HG03558 (cell line): ENCODE data around the gene GRIP1.

Source experiments
- ATAC-seq: cut with Tn5 transposase; IDR thresholded peaks from one replicate; pipeline ENCODE4 v1.9.1; 2021; ENCODE audit warnings: moderate number of reproducible peaks; ENCODE audit not compliant: unreplicated experiment; ENCODE audit errors: extremely low read depth

Gene GRIP1

DNA sequence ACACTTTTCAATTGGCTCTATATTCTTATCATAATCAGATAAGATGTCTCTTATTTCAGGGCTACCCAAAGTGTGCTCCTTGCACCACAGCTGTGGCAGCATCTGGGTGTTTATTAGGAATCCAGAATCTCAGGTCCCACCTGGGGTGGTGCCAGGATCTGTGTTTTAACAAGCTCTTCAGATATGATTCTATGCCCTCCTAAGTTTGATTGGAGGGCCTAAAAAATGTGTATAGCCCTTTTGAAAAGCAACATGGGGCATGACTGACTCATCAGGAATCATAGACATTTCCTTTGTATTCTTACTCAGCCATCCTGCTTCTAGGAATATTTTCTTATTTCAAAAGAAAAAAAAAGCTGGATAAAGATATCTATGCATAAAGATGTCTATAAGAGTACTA, 273.5 kb downstream of the GRIP1 start:
- ATAC-seq, result no peak

DNA sequence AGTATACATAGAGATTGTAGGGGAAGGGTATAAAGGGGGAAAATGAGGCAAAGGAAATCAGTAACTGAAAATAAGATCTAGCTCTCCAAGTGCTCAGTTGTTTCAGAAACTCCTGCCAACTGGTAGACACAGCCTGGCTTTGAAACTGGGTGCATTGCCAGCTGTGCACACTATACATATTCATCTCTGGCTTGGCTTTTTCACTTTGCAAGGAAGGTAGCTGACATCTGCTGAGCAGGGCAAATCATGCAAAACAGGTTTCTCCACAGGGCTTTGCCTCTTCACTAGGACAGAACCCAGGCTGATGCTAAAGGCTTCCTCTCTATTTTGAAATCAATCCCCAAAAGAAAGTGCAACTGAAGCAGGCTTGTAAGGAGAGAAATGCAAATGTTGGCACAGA, 275.1 kb downstream of the GRIP1 start:
- peak; percentile 49 for ATAC-seq

DNA sequence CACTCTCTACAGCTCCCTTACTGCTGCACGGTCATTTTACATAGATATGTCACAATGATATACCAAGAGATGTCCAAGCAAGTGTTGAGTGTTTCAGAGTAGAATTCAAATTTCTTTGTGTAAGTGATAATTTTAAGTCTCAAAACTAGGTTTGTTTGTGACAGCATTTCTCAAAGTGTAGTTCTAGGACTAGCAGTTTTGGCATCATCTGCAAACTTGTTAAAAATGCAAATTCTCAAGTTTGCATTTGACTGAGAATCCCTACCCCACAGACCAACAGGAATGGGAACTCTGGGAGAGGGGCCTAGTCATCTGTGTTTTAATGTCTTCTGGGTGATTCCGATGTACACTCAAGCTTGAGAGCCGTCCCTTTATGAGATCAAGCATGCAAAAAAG, 279.0 kb downstream of the GRIP1 start:
- ATAC-seq, result no peak

DNA sequence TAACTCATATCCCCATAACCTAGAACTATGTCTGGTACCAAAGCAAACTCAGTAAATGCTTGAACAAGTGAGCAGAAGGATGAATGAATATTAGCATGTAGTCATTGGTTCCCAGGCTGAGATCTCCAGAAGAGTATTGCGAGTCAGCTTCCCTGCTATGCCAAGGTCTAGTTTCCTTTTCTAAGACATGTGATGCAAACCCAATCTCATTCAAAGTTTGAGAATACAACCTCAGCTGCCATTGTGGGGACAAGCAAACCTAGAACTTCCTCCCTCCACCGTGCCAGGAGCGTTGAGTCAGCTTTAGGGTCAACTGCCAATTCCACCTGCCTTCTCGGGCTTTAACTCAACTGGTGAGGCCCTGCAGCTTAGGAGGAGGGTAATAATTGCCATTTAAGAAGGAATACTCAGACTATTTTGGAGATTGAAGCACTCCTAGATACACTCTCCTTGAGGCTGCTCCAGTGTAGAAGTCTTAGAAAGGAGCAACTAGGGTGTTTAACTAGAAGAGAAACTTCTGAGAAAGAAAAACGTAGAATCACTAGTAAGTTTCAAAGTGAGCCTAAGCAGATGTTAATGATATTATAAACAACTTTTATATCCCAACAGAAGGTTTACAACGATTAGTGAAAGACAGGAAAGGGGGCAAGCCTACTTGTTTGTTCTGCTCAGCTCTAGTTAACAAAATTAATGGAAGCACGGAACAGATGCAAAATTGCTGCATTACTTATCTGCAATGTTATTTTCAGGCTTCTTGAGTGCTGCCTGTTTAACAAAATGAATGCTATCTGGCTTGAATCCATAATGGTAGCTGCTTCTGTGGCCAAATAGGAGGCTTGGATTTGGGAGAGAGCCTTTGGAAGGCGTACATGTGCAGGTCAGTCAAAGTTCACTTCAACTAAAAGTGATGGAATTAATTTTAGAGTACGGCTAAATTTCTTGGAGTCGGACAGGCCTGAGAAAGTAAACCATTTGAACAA, 279.7 kb downstream of the GRIP1 start:
- no peak for ATAC-seq

DNA sequence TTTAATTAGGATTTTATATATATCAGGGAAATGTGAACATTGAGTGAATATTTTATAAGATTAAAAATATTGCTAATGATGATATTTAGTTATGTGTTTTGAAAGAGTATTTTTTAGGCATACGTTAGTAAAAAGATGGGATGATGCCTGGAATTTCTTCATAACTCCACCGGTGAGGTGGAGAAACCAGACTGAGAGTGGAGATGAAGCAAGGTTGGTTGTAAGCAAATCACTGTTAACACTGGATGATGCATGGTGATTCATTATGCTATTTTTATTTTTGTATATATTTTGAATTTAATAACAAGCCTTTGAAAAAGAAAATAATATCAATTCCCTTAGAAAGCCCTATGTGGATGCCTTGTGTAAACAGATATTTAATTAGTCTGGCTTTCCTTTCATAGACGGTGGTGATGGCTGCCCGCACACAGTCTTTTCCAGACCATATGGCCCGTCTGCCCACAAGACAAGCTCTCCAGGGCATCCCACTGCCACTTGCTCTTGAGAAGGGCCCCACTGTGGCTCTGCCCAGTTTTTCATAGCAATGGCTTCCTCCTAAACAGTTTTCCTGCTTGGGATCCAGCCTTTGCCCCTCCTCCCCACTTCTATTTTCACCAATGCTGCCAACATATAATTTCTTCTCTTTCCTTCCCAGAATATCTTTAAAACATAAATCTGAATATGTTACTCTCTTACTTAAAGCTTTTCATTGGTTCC, 281.1 kb downstream of the GRIP1 start:
- ATAC-seq, result no peak

DNA sequence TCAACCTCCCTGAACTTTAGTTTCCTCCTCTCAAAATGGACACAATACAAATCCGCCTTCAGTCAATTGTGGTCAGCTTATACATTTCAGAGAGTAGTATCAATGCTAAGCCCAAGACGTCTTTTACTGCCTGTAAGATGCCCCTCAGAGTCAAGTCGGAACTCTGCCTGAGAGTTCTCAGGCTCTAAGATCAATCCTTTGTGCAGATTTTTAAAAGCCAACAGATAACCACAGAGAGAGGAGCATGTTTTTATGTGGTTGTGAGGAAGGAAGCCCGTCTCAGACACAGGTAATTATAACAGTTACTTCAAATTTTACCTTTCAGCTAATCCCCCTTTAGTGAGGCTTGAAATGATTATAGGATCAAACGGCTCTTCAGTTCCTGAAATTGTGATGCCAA, 285.0 kb downstream of the GRIP1 start:
- ATAC-seq, result no peak

DNA sequence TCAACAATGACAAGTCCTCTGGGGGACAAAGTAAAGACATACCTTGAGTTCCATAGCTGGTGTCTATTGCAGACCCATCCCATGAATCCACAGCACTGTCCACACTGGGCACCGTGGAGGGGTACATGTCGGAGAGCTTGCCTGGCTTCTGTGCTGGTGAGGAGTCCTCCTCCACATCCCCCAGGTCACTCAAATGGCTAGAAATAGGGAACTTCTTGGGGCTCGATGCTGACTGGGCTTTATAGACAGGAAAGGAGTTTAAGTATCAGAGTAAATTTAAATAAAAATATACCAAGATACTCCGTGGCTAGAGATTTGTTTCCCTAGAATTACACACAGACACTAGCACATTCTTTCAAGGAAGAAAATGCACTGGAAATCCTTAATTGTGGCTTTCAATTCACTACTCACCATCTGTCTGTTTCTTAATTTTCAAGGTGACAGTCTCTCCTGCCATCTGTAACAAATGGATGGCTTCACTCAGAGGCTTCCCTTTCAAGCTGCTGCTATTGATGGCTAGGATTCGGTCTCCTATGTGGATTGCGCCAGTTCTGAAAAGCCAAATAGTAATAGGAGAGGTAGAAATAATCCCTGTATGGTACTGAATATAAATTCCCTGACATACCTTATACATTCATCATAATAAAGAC, 286.5 kb downstream of the GRIP1 start:
- no peak for ATAC-seq

DNA sequence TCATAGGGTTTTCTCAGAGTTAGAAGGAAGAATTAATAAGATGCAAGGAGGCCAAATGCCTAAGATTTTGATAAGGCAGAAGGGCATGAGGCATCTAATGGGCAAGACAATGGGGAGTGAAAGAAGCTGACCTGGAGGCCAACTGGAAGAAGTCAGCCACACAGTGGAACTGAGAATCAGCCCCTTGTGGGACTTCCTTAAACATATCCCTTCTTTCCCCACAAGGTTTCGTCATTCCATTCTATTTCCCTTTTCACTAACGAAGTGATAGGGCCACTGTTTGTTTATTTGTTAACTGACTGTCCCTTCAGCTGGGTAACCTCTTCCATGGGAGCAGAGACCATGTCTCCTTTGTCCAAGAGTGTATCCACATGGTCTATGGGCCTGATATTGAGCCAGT, 290.4 kb downstream of the GRIP1 start:
- no peak for ATAC-seq

DNA sequence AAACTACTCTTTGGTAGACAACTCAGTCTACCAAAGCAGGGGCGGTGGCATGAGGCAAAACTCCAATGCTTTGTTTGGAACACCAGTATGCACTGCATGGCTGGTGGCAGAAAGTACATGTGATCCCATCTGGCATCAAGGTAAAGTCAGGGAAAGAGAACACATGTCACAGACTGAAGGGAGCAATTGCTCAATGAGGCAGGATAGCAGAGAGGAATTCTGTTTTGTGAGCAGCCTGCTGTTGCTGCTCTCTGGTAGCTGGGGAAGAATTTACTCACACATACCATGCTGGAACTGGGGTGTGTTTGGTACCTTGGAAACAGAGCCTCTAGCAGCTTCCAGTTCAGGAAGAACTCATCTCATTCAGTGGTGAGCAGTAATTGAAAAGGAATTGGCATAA, 291.8 kb downstream of the GRIP1 start:
- ATAC-seq, result no peak

DNA sequence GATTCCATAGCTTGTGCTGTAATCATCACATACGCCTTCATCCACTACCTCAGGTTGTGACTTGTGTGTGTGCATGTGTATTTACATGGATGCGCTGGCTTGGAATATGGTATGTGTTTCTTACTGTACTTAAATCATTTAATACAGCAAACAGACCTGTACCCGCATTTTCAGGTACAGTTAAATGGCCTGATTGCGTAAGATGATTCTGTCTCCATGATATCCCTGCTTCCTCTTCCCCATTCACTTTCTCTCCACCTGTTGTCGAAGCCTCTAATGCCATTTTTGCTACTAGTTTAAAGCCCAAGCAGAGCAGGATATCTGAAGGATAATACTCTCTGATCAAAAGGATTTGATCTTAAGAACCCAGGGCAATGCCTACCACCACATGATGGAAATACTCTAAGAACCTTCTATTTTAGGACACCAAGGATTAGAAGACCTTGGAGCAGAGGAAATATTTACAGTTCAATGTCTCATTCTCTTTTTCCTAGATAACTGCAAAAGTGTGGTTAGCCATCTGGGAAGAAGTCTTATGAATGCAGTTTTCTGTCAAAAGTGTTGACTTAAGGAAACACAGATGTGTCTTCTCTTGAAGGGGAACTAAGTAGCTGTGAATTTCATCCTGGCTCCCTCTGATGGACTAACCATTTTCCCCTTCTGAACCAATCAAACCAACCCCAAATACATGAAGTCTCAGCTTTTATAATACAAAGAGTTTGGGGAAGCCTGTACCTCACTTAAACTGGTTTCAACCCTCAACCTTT, 297.9 kb downstream of the GRIP1 start:
- ATAC-seq, result no peak

DNA sequence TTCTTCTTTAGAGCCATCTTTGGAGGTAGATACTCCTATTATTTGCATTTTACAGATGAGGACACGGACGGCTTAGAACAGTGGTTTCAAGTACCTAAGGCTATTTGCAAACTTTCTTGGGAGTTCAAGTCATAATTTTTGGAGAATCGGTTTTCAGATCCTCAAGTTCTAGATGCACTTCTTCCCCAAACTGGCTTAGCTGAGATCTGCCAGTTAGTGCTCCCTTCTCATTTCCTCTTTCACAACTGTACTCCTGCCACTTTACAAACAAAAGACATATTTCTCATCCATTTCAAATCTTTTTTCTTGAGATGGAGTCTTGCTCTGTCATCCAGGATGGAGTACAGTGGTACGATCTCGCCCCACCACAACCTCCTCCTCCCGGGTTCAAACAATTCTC, 299.3 kb downstream of the GRIP1 start:
- no peak for ATAC-seq

DNA sequence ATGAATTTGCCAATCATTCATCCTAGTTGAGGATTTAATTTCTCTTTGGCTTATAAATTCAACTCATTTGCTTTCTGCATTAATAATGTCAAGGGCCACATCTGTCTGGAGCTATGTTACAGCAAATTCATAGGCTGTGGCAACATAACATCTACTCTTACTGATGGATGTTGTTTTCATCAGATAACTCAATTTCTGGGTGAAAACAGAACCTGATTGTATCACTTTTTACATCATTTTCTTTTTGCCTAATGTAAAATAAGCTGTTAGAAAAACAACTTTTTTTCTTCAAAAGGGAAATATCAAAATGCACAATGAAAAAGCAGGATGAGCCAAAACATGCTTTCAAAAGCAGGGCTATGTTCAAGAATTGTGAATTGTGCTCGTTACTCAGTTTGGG, 303.3 kb downstream of the GRIP1 start:
- no peak for ATAC-seq

DNA sequence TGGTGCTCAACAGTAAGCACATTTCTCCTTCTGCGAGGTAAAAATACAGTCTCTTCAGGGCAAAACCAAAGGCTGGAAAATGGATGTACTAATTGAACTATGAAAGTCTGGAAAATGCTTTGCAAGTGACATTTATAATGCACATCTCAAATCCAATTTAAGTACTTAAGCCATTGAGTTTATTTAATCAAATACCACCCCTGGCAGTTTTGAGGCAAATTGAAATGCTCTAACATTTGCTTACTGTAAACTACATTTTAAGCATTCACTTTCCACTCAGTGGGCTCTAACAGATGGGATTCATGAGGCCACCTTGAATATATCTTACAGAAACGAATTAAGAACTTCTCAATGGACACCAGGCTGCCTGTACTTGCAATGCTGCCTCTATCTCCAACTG, 306.9 kb downstream of the GRIP1 start:
- no peak for ATAC-seq

DNA sequence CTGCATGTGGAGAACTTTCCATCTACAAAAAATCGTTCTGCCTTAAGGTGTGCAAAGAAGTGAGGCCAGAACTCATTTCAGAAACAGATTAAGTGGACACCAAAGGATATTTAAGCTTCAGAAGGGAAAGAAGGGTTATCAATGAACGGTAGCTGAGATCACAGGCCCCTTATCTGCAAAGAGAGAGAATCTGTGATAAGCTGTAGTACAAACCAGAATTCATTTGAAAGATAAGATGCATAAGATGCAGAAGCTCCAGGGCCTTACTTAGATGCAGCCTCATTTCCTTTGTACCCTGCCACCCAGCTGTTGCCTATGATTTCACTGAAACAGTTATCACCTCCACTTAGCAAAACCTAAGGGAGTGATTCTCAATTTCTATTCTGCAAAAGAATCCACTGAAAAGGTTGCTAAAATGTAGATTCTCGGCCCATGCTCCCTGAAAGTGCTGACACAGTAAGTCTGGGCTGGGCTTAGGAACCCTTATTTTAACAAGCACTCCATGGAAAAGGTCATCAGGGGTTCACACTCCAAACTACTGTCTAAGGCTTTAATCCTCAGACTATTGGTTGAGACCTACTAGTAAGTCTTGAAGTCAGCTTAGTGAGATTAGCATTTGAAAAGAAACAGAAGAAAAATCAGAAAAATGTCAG, 311.7 kb downstream of the GRIP1 start:
- no peak for ATAC-seq

DNA sequence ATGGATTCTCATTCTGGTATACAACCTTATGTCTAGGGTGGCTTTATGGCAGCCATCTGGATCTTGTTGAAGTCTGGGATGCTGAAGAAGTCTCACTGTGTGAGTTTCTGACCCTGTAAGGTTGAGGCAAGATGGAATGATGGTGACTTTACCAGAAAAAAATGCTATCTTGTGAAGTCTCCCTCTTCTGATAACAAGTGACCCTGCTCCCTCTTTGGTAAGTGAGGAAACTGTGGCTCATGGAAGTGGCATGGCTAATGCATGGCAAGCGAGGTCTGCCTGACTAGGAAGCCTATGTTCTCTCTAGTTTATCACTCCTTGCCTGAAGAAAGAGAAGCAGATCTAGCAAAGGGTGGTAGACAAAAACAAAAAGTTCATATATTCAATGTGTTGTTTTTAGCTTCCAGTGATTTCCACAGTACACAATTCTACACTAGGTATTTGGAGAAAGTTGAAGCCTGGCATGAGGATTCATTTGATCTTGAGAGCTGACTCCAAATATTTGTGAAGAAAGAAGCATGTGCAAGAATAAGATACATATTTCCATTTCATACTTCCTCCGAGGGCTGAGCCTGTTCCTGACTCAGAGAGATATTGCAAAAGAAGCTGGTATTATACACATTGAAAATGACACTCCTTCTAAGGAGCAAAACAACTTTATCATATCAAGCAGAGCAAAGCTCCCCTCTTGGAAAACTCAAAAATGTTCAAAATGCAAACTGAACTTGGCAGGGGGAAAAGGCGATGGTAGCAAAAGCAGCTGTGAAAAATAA, 313.0 kb downstream of the GRIP1 start:
- ATAC-seq, result no peak

DNA sequence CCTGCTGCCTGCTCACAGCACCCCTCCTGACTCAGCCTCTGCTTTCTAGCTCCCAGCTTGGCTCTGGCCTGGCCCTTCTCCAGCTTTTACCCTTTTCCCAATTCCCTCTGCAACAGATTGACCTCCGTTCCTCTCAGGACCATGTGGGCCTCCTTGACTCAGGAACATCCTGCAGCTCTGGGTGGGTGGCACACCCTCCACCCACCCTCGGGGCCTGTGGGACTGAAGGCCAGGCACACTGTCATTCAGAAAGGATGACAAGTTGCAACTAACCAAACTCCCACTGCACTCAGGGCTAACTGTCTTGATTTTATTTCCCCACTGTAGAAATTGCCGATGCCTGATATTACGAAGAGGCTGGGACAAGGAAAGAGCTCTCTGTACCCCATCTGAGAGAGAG, 317.2 kb downstream of the GRIP1 start:
- no peak for ATAC-seq

DNA sequence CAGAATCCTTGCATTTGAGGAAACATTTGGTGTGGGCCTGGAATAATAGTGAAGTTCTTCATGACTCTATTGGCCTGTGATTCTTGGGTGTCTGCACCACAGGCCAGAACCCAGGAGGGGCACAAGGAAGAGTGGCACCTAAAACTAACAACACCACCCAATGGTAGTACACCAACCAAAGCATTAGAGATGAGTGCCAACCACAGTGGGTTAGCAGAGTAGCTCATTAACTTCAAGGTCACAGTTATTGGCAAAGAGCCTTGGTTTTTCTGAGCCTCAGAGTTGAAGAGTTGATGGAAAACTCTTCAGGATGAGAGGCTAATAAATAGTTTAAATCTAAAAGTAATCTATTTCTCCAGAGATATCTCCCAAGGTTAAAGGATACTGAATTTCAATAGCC, 319.6 kb downstream of the GRIP1 start:
- no peak for ATAC-seq

DNA sequence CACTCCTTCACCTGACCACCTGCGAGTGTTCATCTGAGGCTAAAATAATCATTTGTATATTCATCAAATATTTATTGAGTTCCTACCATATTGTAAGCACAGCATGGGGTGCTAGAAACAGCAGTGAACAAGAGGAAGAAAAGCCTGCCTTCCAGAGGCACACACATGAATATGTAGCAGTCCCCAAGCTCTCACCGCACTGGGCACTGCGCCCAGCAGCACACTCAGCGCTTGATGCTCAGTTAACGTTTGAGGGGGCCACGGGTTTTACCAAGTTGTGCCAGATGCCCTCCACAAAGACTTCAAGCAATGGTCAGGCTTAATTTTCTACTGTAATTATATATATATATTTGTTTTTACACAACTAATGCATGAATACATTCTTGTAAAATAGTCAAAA, 324.6 kb downstream of the GRIP1 start:
- ATAC-seq, result no peak

DNA sequence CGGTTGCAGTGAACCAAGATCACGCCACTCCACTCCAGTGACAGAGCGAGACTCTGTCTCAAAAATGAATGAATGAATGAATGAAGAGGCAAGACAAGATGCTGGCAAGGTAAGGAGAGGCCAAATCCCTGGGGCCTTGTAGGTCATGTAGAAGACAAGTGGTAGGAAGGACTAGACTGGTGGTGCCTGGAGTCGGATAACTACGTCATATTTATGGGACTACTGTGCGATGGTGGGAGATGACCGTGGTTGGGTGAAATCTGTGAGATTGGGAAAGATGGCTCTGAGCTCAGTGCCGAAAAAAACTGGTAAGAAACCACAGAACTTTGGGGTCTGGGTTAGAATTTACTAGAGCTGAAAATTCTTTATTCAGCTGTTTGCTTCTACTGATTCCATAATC, 326.0 kb downstream of the GRIP1 start:
- no peak for ATAC-seq
